DND-41 (cell line): ENCODE results near the gene STMN3.

Experiments
- ATAC-seq: fragments of 200-7000 bp; cut with Tn5 transposase; 3 replicates; pipeline ENCODE4 v1.9.1; 2021; ENCODE audit warnings: low read depth; ENCODE audit not compliant: insufficient read depth
- DNase-seq: peaks from one replicate; pipeline ENCODE4 v3.0.0-alpha.2; 2020
- H2AFZ ChIP-seq: 2 replicates; pipeline ENCODE4 v1.6.0; 2012; ENCODE audit warnings: low read depth, low read length
- H3K27ac ChIP-seq: 2 replicates; pipeline ENCODE4 v1.5.1; 2012; ENCODE audit warnings: low read length, inconsistent platforms
- H3K27me3 ChIP-seq: fragments of 200-600 bp; sonication (generic); 2 replicates; pipeline ENCODE4 v1.6.0; 2012; ENCODE audit warnings: low read length, mild to moderate bottlenecking, inconsistent platforms; ENCODE audit not compliant: insufficient read depth, poor library complexity
- H3K36me3 ChIP-seq: 2 replicates; pipeline ENCODE4 v1.5.1; 2012; ENCODE audit warnings: low read length, inconsistent platforms; ENCODE audit not compliant: insufficient read depth
- H3K4me1 ChIP-seq: 2 replicates; pipeline ENCODE4 v1.5.1; 2012; ENCODE audit warnings: mild to moderate bottlenecking, low read length; ENCODE audit not compliant: insufficient read depth
- H3K4me2 ChIP-seq: 2 replicates; pipeline ENCODE4 v1.6.0; 2012; ENCODE audit warnings: mild to moderate bottlenecking, moderate library complexity, low read length, inconsistent platforms; ENCODE audit not compliant: insufficient read depth
- H3K4me3 ChIP-seq, 2 experiments: fragments of 200-600 bp in 1 of 2; shearing (Covaris generic) in 1 of 2; 2 replicates each; pipeline ENCODE4 v1.5.1; 2012 to 2016; ENCODE audit warnings: inconsistent platforms in 2 of 2, low read length in 2 of 2, mild to moderate bottlenecking in 2 of 2, low read depth in 1 of 2, moderate library complexity in 1 of 2
- H3K79me2 ChIP-seq: 2 replicates; pipeline ENCODE4 v1.6.0; 2012; ENCODE audit warnings: low read length, inconsistent platforms; ENCODE audit not compliant: insufficient read depth
- H3K9ac ChIP-seq: 2 replicates; pipeline ENCODE4 v1.6.0; 2012; ENCODE audit warnings: low read depth, mild to moderate bottlenecking, inconsistent platforms, low read length, moderate library complexity
- H3K9me3 ChIP-seq: 2 replicates; pipeline ENCODE4 v1.5.1; 2012; ENCODE audit warnings: low read length, moderate library complexity, mild to moderate bottlenecking, inconsistent platforms; ENCODE audit not compliant: insufficient read depth, severe bottlenecking
- H4K20me1 ChIP-seq: 2 replicates; pipeline ENCODE4 v1.6.0; 2012; ENCODE audit warnings: low read length; ENCODE audit not compliant: insufficient read depth
- EZH2 ChIP-seq: IDR thresholded peaks from 3 replicates; pipeline ENCODE4 v1.6.1; 2012; ENCODE audit warnings: borderline replicate concordance, low read depth, mild to moderate bottlenecking, moderate library complexity, low read length, inconsistent platforms; ENCODE audit not compliant: severe bottlenecking
- TF ChIP-seq, protein P1 (sequence below): IDR thresholded peaks from 2 replicates; pipeline ENCODE4 v1.5.1; 2012; ENCODE audit warnings: borderline replicate concordance, low read length, moderate library complexity, mild to moderate bottlenecking; ENCODE audit not compliant: poor library complexity, severe bottlenecking; ENCODE audit errors: extremely low read depth

Gene STMN3

DNA sequence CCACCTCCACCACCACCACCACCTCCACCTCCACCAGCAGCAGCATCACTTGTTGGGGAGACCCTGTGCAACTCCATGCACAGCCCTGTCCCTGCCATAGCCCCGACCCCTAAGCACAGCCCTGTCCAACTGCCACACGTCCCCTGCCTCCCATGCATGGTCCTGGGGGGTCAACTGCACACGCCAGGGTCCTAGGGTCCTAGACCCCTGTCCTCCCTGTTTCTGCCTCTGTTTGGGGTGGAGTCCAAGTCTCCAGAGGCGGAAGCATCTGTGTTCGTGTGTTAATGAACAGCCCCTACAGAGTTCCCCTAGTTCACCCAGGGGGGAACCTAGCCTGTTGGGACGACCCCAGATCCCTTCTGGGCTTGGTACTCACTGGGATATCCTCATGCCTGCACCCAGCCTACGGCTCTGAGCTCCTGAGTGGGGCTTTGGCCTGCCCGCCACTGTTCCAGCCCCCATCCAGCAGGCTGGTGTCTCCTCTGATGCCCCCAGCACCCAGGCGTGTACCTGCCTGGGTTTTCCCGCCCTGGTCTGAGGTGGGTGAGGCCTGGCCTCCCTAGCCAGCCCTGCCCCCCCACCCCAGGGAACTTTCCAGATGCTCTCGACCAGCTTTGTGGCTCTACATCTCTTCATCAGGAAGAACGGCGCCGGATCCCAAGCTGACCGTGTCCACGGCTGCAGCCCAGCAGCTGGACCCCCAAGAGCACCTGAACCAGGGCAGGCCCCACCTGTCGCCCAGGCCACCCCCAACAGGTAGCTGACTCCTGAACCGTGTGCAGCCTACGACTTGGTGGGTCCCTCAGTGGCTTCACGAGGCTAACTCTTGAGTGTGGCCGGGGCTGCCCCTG, 40.7 kb upstream of the STMN3 start:
- Histone ChIP-seq H3K27ac (no peak overlapping the region), H3K4me2 (no peak overlapping the region), H3K9ac (no peak overlapping the region), H2AFZ (no peak overlapping the region), H3K27me3 (no peaks in the 10 kb centered on the region), H3K4me1 (no peaks in the 10 kb centered on the region), H4K20me1 (peaks cover 25% of the 10 kb centered on the region; the same call in 1 of the 2 replicates), H3K36me3 (peaks cover 50% of the 10 kb centered on the region), H3K4me3 (no peak overlapping the region), H3K79me2 (no peaks in the 10 kb centered on the region), H3K9me3 (no peaks in the 10 kb centered on the region)
- ATAC-seq (no peak), DNase-seq (no peak)
- TF ChIP-seq, protein P1, sequence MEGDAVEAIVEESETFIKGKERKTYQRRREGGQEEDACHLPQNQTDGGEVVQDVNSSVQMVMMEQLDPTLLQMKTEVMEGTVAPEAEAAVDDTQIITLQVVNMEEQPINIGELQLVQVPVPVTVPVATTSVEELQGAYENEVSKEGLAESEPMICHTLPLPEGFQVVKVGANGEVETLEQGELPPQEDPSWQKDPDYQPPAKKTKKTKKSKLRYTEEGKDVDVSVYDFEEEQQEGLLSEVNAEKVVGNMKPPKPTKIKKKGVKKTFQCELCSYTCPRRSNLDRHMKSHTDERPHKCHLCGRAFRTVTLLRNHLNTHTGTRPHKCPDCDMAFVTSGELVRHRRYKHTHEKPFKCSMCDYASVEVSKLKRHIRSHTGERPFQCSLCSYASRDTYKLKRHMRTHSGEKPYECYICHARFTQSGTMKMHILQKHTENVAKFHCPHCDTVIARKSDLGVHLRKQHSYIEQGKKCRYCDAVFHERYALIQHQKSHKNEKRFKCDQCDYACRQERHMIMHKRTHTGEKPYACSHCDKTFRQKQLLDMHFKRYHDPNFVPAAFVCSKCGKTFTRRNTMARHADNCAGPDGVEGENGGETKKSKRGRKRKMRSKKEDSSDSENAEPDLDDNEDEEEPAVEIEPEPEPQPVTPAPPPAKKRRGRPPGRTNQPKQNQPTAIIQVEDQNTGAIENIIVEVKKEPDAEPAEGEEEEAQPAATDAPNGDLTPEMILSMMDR, result no peak
- TF ChIP-seq EZH2, result no peak

DNA sequence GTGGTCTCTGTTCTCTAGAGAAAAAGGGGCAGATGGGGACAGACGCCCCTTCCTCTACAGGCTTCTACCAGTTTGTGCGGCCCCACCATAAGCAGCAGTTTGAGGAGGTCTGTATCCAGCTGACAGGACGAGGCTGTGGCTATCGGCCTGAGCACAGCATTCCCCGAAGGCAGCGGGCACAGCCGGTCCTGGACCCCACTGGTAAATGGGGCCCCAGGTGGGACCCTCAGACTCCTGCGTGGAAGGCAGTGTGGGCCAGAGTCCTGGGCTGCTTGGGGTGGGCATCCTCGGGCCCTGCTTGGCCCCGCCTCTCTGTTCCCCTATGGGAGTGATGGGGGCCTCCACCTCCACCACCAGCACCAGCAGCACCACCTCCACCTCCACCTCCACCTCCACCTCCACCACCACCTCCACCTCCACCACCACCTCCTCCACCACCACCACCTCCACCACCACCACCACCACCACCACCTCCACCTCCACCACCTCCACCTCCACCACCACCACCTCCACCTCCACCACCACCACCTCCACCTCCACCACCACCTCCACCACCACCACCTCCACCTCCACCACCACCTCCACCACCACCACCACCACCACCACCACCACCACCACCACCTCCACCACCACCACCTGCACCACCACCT, 40.0 kb upstream of the STMN3 start:
- H2AFZ ChIP-seq, result no peak overlapping the region
- H3K36me3 ChIP-seq, result peaks cover 50% of the 10 kb centered on the region
- no peak overlapping the region for H3K4me2 ChIP-seq
- TF ChIP-seq, protein P1, result no peak
- H3K27ac ChIP-seq, result no peak overlapping the region
- DNase-seq (no peak), ATAC-seq (no peak)
- H3K79me2 ChIP-seq, result no peaks in the 10 kb centered on the region
- H3K4me3 ChIP-seq, result no peak overlapping the region
- H4K20me1 ChIP-seq, result peaks cover 20% of the 10 kb centered on the region; the same call in 1 of the 2 replicates
- H3K9ac ChIP-seq, result no peak overlapping the region
- H3K9me3 ChIP-seq, result no peaks in the 10 kb centered on the region
- no peaks in the 10 kb centered on the region for H3K4me1 ChIP-seq
- H3K27me3 ChIP-seq, result no peaks in the 10 kb centered on the region

DNA sequence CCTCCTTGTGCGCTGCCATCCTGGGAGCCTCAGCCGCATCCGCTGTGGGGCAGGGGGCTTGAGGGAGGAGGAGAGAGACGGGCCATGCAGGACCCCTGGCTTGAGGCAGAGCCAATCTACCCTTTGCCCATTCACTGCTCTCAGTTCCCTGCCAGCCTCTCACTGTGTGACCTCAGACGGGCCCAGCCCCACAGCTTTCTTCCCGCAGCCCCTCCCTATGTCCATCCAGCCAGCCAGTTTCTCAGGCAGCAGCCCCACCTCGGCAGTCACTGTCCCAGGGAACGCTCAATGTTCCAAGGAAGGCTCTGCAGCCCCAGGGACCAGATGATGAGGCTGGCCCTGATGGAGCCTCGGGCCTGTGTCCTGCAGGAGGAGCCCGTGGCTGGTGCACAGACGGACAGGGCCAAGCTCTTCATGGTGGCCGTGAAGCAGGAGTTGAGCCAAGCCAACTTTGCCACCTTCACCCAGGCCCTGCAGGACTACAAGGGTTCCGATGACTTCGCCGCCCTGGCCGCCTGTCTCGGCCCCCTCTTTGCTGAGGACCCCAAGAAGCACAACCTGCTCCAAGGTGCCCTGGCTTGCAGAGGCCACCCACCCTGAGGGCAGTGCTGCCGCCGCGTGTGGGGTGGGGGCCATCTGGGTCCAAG, 39.3 kb upstream of the STMN3 start:
- peaks cover 47% of the 10 kb centered on the region for H3K36me3 ChIP-seq
- TF ChIP-seq EZH2, result no peak
- TF ChIP-seq, protein P1, result no peak
- H2AFZ ChIP-seq, result no peak overlapping the region
- H3K4me1 ChIP-seq, result no peaks in the 10 kb centered on the region
- H3K4me2 ChIP-seq, result no peak overlapping the region
- no peaks in the 10 kb centered on the region for H3K27me3 ChIP-seq
- no peak overlapping the region for H3K4me3 ChIP-seq
- H4K20me1 ChIP-seq, result peaks cover 18% of the 10 kb centered on the region; the same call in 1 of the 2 replicates
- no peaks in the 10 kb centered on the region for H3K79me2 ChIP-seq
- H3K27ac ChIP-seq, result no peak overlapping the region
- no peak for ATAC-seq
- no peaks in the 10 kb centered on the region for H3K9me3 ChIP-seq
- H3K9ac ChIP-seq, result no peak overlapping the region
- DNase-seq, result no peak
